Colonic mucosa (tissue), 4 donors: ENCODE measurements around the gene MYADM. TPM values are rescaled to one million over a fixed set of nuclear protein-coding genes. Genes with fewer than 3 reads are reported as not detected.
"Not testable (repeated sequence)": the region's sequence is repeated elsewhere in the genome, so short reads cannot be mapped to it uniquely, and the experiment has no call there.

ENCODE experiments used
- DNase-seq: peaks from one replicate; pipeline ENCODE4 v3.0.0-alpha.2; 2020
- H3K27ac ChIP-seq: fragments of 200-600 bp; one replicate; pipeline ENCODE4 v1.8.0; 2021
- H3K27me3 ChIP-seq: fragments of 200-600 bp; one replicate; pipeline ENCODE4 v1.8.0; 2021
- H3K36me3 ChIP-seq: fragments of 200-600 bp; one replicate; pipeline ENCODE4 v1.8.0; 2021
- H3K4me1 ChIP-seq: fragments of 200-600 bp; one replicate; pipeline ENCODE4 v1.8.0; 2021; ENCODE audit warnings: mild to moderate bottlenecking
- H3K4me3 ChIP-seq: fragments of 200-600 bp; one replicate; pipeline ENCODE4 v1.8.0; 2021
- H3K9ac ChIP-seq, 2 donors: one replicate each; pipeline ENCODE4 v1.7.0; 2013; ENCODE audit warnings: control low read depth in 2 of 2, low read depth in 2 of 2, low read length in 2 of 2
- H3K9me3 ChIP-seq: fragments of 200-600 bp; one replicate; pipeline ENCODE4 v1.8.0; 2021
- intact Hi-C: fragments of 100-400 bp; cut with DNase I; formaldehyde crosslinking; loops from one replicate; pipeline ENCODE4 v1.14.1; 2022
- total RNA-seq, 2 donors: library from RNA; stranded (reverse); fragmentation: NEBNext Ultra II Directional in 1 of 2; extraction: Animal tissue kit (Norgen Biotek cat#: 25700) in 1 of 2; gene quantifications; one replicate each; pipeline ENCODE4 v1.2.1, GENCODE V29; 2021
- TF ChIP-seq, protein P1 (sequence below): fragments of 200-600 bp; IDR thresholded peaks from one replicate; pipeline ENCODE4 v1.8.0; 2022; ENCODE audit warnings: antibody characterized with exemption, mild to moderate bottlenecking
- donor health status: healthy.
- donor health status: DM: no; HTN: no; CAD: no.
- donor health status: DM: no; HTN: no; CAD: no.

MYADM gene
- total RNA-seq, 2 donors from 2014 or later = 80.5 to 110 TPM

DNA sequence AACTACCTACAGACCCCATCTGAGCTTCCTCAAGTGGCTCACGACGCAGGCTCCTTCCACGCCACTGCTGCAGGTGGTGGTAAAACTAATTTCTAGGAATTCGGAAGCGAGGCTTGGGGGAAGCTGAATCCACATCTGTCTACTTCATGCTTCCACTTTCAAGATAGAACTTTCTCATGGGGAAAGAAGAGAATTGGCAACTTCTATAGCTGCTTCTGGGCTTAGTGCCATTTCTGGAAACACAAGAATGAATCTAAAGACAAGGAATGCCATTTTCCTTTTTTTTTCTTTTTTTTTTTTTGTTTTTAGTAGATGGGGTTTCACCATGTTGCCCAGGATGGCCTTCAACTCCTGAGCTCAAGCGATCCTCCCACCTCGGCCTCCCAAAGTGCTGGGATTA, 40.8 kb upstream of the MYADM start:
- TF ChIP-seq, protein P1, sequence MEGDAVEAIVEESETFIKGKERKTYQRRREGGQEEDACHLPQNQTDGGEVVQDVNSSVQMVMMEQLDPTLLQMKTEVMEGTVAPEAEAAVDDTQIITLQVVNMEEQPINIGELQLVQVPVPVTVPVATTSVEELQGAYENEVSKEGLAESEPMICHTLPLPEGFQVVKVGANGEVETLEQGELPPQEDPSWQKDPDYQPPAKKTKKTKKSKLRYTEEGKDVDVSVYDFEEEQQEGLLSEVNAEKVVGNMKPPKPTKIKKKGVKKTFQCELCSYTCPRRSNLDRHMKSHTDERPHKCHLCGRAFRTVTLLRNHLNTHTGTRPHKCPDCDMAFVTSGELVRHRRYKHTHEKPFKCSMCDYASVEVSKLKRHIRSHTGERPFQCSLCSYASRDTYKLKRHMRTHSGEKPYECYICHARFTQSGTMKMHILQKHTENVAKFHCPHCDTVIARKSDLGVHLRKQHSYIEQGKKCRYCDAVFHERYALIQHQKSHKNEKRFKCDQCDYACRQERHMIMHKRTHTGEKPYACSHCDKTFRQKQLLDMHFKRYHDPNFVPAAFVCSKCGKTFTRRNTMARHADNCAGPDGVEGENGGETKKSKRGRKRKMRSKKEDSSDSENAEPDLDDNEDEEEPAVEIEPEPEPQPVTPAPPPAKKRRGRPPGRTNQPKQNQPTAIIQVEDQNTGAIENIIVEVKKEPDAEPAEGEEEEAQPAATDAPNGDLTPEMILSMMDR = no peak
- Histone ChIP-seq H3K9me3 (no peaks in the 10 kb centered on the region), H3K27ac (no peak overlapping the region), H3K27me3 (no peaks in the 10 kb centered on the region), H3K4me3 (no peak overlapping the region), H3K4me1 (no peaks in the 10 kb centered on the region), H3K36me3 (no peaks in the 10 kb centered on the region), H3K9ac (no peak overlapping the region)
- DNase-seq = no peak
- intact Hi-C loops = no loop called here

DNA sequence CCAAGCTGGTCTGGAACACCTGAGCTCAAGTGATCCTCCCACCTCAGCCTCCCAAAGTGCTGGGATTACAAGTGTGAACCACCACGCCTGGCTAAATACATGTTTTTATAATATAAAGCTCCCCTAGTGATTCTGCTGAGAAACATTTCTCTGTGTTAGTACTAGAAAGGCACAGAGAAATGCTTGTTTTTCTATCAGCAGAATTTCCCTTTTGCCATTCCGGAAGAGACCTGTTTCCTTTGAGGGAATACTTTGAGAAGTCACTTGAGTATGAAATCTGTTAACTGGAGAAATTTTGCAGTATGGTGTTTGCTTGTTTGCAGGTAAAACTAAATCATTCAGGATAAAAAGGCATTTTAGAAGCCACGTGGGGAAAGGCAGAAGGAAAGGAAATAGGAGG, 39.2 kb upstream of the MYADM start:
- intact Hi-C loops = no loop called here
- no peaks in the 10 kb centered on the region for H3K36me3 ChIP-seq
- no peaks in the 10 kb centered on the region for H3K27me3 ChIP-seq
- no peak for DNase-seq
- TF ChIP-seq, protein P1 = no peak
- H3K4me3 ChIP-seq = no peak overlapping the region
- no peaks in the 10 kb centered on the region for H3K9me3 ChIP-seq
- no peak overlapping the region for H3K9ac ChIP-seq
- no peak overlapping the region for H3K27ac ChIP-seq
- no peaks in the 10 kb centered on the region for H3K4me1 ChIP-seq

- H3K36me3 ChIP-seq, H3K9me3 ChIP-seq, H3K4me3 ChIP-seq, DNase-seq, H3K27me3 ChIP-seq, H3K4me1 ChIP-seq, H3K9ac ChIP-seq, intact Hi-C loops, H3K27ac ChIP-seq: not testable (repeated sequence)
These were observed 34.8 kb upstream of the MYADM start for GRCh38 chr19:53832861-53833260.

- H3K4me3 ChIP-seq, H3K9me3 ChIP-seq, intact Hi-C loops, H3K27ac ChIP-seq, DNase-seq, H3K27me3 ChIP-seq, H3K4me1 ChIP-seq, H3K9ac ChIP-seq, H3K36me3 ChIP-seq: not testable (repeated sequence)
These were observed 29.2 kb upstream of the MYADM start for GRCh38 chr19:53838446-53838845.

- not testable (repeated sequence) for H3K36me3 ChIP-seq, H3K4me1 ChIP-seq, H3K9ac ChIP-seq, H3K4me3 ChIP-seq, DNase-seq, H3K27me3 ChIP-seq, H3K27ac ChIP-seq, H3K9me3 ChIP-seq
- intact Hi-C loops = loop anchor here (10.0 kb wide), 1 partner anchor 65 kb away; the partner anchor contains the start of gene CACNG7
These were observed 27.4 kb upstream of the MYADM start for GRCh38 chr19:53840241-53840640.

- not testable (repeated sequence) for H3K4me1 ChIP-seq, H3K27ac ChIP-seq, H3K27me3 ChIP-seq, H3K9ac ChIP-seq, H3K36me3 ChIP-seq, H3K4me3 ChIP-seq, H3K9me3 ChIP-seq, DNase-seq
- intact Hi-C loops = loop anchor here (10.0 kb wide), 1 partner anchor 64 kb away; the partner anchor contains the start of gene CACNG7
These were observed 26.8 kb upstream of the MYADM start for GRCh38 chr19:53840914-53841313.

DNA sequence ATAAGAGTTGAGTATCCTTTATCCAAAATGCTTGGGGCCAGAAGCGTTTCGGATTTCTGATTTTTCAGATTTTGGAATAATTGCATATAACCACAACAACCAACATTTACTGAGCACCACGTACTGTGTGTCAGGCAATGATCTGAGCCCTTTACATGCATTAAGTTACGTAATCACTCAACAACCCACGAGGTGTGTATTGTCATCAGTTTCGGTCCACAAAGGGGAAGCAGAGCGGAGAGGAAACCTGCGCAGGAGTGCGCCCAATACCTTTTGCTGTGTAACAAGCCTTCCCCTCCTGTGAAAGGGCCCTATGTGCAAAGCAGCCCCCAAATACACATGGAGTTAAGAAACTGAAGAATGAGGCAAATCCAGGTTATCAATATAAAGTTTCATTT, 22.8 kb upstream of the MYADM start:
- TF ChIP-seq, protein P1 = no peak
- no peak for DNase-seq
- H3K4me1 ChIP-seq = no peaks in the 10 kb centered on the region
- H3K27me3 ChIP-seq = no peaks in the 10 kb centered on the region
- intact Hi-C loops = loop anchor here (5.0 to 10.0 kb wide), 3 partner anchors 37 to 177 kb away; partner anchors contain the start of genes CACNG7 and PRKCG
- no peak overlapping the region for H3K9ac ChIP-seq
- H3K9me3 ChIP-seq = no peaks in the 10 kb centered on the region
- H3K36me3 ChIP-seq = no peaks in the 10 kb centered on the region
- H3K27ac ChIP-seq = no peak overlapping the region
- H3K4me3 ChIP-seq = no peak overlapping the region

DNA sequence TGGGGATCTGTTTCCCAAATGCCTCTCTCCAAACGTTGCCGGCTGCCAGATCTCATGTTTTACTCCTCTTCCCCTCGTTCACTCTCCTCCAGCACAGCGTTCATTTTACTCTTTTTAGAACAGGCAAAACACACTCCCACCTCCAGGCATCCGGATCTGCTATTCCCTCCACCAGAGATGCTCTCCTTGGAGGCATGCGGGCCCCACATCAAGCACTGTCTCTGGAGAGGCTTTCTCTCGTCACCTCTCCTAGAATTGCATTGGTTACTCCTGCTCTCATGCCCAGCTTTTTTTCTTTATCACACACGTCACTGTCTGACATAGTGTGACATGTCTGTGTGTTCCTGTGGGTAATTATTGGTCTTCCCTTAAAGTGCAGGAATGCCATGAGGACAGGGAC, 20.1 kb upstream of the MYADM start:
- intact Hi-C loops = loop anchor here (5.0 to 10.0 kb wide), 3 partner anchors 35 to 175 kb away; partner anchors contain the start of genes CACNG7 and PRKCG
- DNase-seq = no peak

More for the DNA sequence above, 20.1 kb upstream of the MYADM start:
- Histone ChIP-seq H3K27ac (no peak overlapping the region), H3K9me3 (no peaks in the 10 kb centered on the region), H3K27me3 (no peaks in the 10 kb centered on the region), H3K4me1 (no peaks in the 10 kb centered on the region), H3K4me3 (no peak overlapping the region), H3K36me3 (no peaks in the 10 kb centered on the region), H3K9ac (no peak overlapping the region)
- TF ChIP-seq, protein P1 = no peak
